ENCODE data around the gene KCNMB2. TPM values are rescaled to one million over a fixed set of nuclear protein-coding genes. Genes with fewer than 3 reads are reported as not detected.

Gene KCNMB2
- total RNA-seq, 2 donors from 2014 or later = not detected

DNA sequence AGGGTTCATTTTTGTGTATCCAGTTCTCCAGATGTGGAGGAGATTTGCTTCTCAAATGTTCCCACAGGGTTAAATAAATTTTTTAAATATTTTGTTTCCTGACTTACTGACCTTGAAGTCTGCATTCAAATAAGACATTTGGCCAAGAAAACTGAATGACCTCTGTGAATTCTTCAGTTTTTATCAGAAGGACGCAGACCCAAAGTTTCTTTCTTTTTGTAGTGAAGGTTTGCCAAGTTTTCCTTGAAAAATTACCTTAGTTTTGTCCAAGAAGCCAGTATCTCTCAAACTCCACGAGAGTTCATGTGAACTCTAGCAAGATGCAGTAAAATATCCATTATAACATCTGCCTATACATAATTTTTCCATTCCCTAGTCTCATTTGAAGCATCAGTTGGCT lies 332.4 kb downstream of the KCNMB2 start:
- Mint-ChIP-seq H3K27me3 (ENCODE audit: insufficient read depth) (no peaks in the 10 kb centered on the region), H3K27ac (no peak overlapping the region), H3K4me1 (no peaks in the 10 kb centered on the region), H3K9me3 (peaks cover 6% of the 10 kb centered on the region), H3K36me3 (ENCODE audit: low read depth) (no peaks in the 10 kb centered on the region), H3K4me3 (no peak overlapping the region)
- Histone ChIP-seq H3K27me3 (ENCODE audit: control insufficient read depth, insufficient read depth, low read length, poor library complexity, severe bottlenecking) (peaks cover 18% of the 10 kb centered on the region), H3K9me3 (ENCODE audit: control insufficient read depth, low read length) (no peaks in the 10 kb centered on the region), H3K4me1 (ENCODE audit: control insufficient read depth, insufficient read depth, low read length) (no peaks in the 10 kb centered on the region), H3K4me3 (ENCODE audit: low read length) (no peak overlapping the region), H3K9ac (ENCODE audit: extremely low read depth, low read length, poor library complexity, severe bottlenecking) (no peak overlapping the region), H3K36me3 (ENCODE audit: control insufficient read depth, insufficient read depth, low read length) (no peaks in the 10 kb centered on the region), H3K27ac (ENCODE audit: low read depth, low read length) (no peak overlapping the region)
- DNase-seq = no peak
- TF ChIP-seq, protein P1, sequence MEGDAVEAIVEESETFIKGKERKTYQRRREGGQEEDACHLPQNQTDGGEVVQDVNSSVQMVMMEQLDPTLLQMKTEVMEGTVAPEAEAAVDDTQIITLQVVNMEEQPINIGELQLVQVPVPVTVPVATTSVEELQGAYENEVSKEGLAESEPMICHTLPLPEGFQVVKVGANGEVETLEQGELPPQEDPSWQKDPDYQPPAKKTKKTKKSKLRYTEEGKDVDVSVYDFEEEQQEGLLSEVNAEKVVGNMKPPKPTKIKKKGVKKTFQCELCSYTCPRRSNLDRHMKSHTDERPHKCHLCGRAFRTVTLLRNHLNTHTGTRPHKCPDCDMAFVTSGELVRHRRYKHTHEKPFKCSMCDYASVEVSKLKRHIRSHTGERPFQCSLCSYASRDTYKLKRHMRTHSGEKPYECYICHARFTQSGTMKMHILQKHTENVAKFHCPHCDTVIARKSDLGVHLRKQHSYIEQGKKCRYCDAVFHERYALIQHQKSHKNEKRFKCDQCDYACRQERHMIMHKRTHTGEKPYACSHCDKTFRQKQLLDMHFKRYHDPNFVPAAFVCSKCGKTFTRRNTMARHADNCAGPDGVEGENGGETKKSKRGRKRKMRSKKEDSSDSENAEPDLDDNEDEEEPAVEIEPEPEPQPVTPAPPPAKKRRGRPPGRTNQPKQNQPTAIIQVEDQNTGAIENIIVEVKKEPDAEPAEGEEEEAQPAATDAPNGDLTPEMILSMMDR (conservative IDR thresholded peaks at IDR 0.05) = no peak
- 38 to 46% methylated on average over 2 of the region's 2 CpGs for WGBS, 2 experiments (ENCODE audit: insufficient coverage in 1 of 2, insufficient read length in 1 of 2)

DNA sequence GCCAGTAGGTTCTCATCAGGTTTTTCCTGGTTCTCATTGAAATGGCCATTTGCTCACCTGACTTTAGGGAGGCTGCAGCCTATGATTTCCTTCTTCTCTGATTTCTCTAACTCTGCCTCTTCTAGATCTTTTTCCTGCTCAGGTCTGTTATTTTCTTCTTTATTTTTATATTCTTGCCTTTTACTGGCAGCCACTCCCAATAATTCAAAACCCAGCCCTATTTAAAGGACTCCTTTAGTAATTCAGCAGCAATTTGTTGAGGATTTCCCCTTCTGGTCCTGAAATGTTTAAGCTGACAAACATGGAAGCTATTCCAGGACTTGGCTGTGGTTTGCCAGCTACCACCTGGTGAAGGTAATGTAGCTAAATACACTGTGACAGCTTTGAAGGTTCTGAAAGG lies 333.8 kb downstream of the KCNMB2 start:
- DNase-seq = no peak
- Mint-ChIP-seq H3K4me1 (no peaks in the 10 kb centered on the region), H3K36me3 (ENCODE audit: low read depth) (no peaks in the 10 kb centered on the region), H3K9me3 (peaks cover 6% of the 10 kb centered on the region), H3K4me3 (no peak overlapping the region), H3K27me3 (ENCODE audit: insufficient read depth) (no peaks in the 10 kb centered on the region), H3K27ac (no peak overlapping the region)
- Histone ChIP-seq H3K4me3 (ENCODE audit: low read length) (no peak overlapping the region), H3K4me1 (ENCODE audit: control insufficient read depth, insufficient read depth, low read length) (no peaks in the 10 kb centered on the region), H3K36me3 (ENCODE audit: control insufficient read depth, insufficient read depth, low read length) (no peaks in the 10 kb centered on the region), H3K9ac (ENCODE audit: extremely low read depth, low read length, poor library complexity, severe bottlenecking) (no peak overlapping the region), H3K27ac (ENCODE audit: low read depth, low read length) (no peak overlapping the region), H3K9me3 (ENCODE audit: control insufficient read depth, low read length) (no peaks in the 10 kb centered on the region), H3K27me3 (ENCODE audit: control insufficient read depth, insufficient read depth, low read length, poor library complexity, severe bottlenecking) (peaks cover 24% of the 10 kb centered on the region)
- TF ChIP-seq, protein P1 (conservative IDR thresholded peaks at IDR 0.05) = no peak

- Histone ChIP-seq H3K36me3 (ENCODE audit: control insufficient read depth, insufficient read depth, low read length) (no peaks in the 10 kb centered on the region), H3K9ac (ENCODE audit: extremely low read depth, low read length, poor library complexity, severe bottlenecking) (no peak overlapping the region), H3K27ac (ENCODE audit: low read depth, low read length) (no peak overlapping the region), H3K27me3 (ENCODE audit: control insufficient read depth, insufficient read depth, low read length, poor library complexity, severe bottlenecking) (peaks cover 19% of the 10 kb centered on the region), H3K9me3 (ENCODE audit: control insufficient read depth, low read length) (no peaks in the 10 kb centered on the region), H3K4me3 (ENCODE audit: low read length) (no peak overlapping the region), H3K4me1 (ENCODE audit: control insufficient read depth, insufficient read depth, low read length) (no peaks in the 10 kb centered on the region)
- TF ChIP-seq, protein P1 (conservative IDR thresholded peaks at IDR 0.05) = no peak
- no peak overlapping the region for H3K4me3 Mint-ChIP-seq
- DNase-seq = no peak
- no peak overlapping the region for H3K27ac Mint-ChIP-seq
- H3K36me3 Mint-ChIP-seq (ENCODE audit: low read depth) = no peaks in the 10 kb centered on the region
- H3K4me1 Mint-ChIP-seq = peaks cover 6% of the 10 kb centered on the region
- no peaks in the 10 kb centered on the region for H3K9me3 Mint-ChIP-seq
- H3K27me3 Mint-ChIP-seq (ENCODE audit: insufficient read depth) = no peaks in the 10 kb centered on the region
- WGBS, 2 experiments (ENCODE audit: insufficient coverage in 1 of 2, insufficient read length in 1 of 2) = no CpG with 5 or more reads among the region's 1 CpG
Measured at GRCh38 chr3:178875157-178875556, 338.9 kb downstream of the KCNMB2 start.
